SK-N-SH treated with all-trans-retinoic acid at 6 μM for 48 hours (cell line): ENCODE results near the gene PCF11.

Source experiments
- ATAC-seq: fragments of 200-7000 bp; cut with Tn5 transposase; 3 replicates; pipeline ENCODE4 v1.9.1; 2020; ENCODE audit warnings: mild to moderate bottlenecking, moderate library complexity
- BACH2 ChIP-seq: fragments of 250-450 bp; sonication (Bioruptor Pico); IDR thresholded peaks from 2 replicates; pipeline ENCODE4 v1.9.0; 2021; ENCODE audit warnings: mild to moderate bottlenecking, borderline replicate concordance
- ISL1 ChIP-seq: fragments of 250-450 bp; sonication (Bioruptor Pico); IDR thresholded peaks from 2 replicates; pipeline ENCODE4 v2.1.2; 2022; ENCODE audit warnings: mild to moderate bottlenecking, moderate library complexity
- TOX ChIP-seq: fragments of 250-450 bp; sonication (Bioruptor Pico); IDR thresholded peaks from 2 replicates; pipeline ENCODE4 v1.8.0; 2021; ENCODE audit warnings: mild to moderate bottlenecking, moderate library complexity, borderline replicate concordance
- ZC3H10 ChIP-seq: fragments of 250-450 bp; sonication (Bioruptor Pico); IDR thresholded peaks from 2 replicates; pipeline ENCODE4 v1.5.1; 2021; ENCODE audit warnings: mild to moderate bottlenecking, moderate library complexity
- ZNF565 ChIP-seq: fragments of 450-650 bp; formaldehyde crosslinking; conservative IDR thresholded peaks from 2 replicates; pipeline ENCODE4 v1.5.0; 2020; ENCODE audit warnings: low read depth, mild to moderate bottlenecking, moderate library complexity
- ZNF70 ChIP-seq: fragments of 450-650 bp; formaldehyde crosslinking; IDR thresholded peaks from 2 replicates; pipeline ENCODE4 v1.5.0; 2020; ENCODE audit warnings: mild to moderate bottlenecking, moderate library complexity
- ZNF8 ChIP-seq: fragments of 450-650 bp; formaldehyde crosslinking; IDR thresholded peaks from 2 replicates; pipeline ENCODE4 v1.5.0; 2020; ENCODE audit warnings: mild to moderate bottlenecking, moderate library complexity
- TF ChIP-seq, protein P1 (sequence below): fragments of 250-450 bp; sonication (Bioruptor Pico); IDR thresholded peaks from 2 replicates; pipeline ENCODE4 v1.5.0; 2020; ENCODE audit warnings: mild to moderate bottlenecking, moderate library complexity
- TF ChIP-seq, protein P2 (sequence below): fragments of 250-450 bp; sonication (Bioruptor Pico); IDR thresholded peaks from 2 replicates; pipeline ENCODE4 v1.8.0; 2020; ENCODE audit warnings: mild to moderate bottlenecking, moderate library complexity, borderline replicate concordance
- TF ChIP-seq, protein P3 (sequence below): fragments of 250-450 bp; sonication (Bioruptor Pico); IDR thresholded peaks from 2 replicates; pipeline ENCODE4 v1.5.1; 2021; ENCODE audit warnings: mild to moderate bottlenecking, moderate library complexity
- TF ChIP-seq, protein P4 (sequence below): fragments of 250-450 bp; sonication (Bioruptor Pico); IDR thresholded peaks from 2 replicates; pipeline ENCODE4 v1.5.1; 2020; ENCODE audit warnings: low read depth, mild to moderate bottlenecking, moderate library complexity

The PCF11 gene

DNA sequence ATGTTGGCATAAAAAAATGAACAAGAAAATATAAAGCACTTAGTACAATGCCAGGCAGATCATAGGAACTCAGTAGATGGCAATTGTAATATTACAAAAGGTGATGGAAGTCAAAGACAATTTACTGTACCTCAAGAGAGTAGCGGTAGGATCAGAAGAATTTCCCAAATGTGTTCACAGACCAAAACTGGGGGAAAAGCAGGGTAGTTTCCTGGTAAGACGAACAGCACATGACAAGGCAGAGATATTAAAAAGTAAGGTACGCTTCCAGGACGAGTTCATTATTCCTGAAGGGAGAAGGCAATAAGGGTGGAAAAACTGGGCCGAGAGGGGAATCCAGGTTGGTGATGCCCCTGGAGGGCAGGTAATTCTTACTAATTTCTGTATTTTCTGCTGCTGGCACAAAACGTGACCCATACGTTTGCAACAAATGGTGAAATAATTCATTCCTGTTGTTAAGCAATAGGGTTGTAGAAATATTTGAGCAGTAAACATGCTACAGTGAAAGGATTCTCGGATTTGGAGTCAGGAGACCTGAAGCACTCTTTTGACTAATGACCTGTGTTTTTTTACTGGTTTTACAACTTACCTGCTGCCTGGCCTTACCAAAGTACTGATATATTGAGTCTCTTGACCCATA is 35.8 kb downstream of the PCF11 start (continued):
- TF ChIP-seq, protein P1, sequence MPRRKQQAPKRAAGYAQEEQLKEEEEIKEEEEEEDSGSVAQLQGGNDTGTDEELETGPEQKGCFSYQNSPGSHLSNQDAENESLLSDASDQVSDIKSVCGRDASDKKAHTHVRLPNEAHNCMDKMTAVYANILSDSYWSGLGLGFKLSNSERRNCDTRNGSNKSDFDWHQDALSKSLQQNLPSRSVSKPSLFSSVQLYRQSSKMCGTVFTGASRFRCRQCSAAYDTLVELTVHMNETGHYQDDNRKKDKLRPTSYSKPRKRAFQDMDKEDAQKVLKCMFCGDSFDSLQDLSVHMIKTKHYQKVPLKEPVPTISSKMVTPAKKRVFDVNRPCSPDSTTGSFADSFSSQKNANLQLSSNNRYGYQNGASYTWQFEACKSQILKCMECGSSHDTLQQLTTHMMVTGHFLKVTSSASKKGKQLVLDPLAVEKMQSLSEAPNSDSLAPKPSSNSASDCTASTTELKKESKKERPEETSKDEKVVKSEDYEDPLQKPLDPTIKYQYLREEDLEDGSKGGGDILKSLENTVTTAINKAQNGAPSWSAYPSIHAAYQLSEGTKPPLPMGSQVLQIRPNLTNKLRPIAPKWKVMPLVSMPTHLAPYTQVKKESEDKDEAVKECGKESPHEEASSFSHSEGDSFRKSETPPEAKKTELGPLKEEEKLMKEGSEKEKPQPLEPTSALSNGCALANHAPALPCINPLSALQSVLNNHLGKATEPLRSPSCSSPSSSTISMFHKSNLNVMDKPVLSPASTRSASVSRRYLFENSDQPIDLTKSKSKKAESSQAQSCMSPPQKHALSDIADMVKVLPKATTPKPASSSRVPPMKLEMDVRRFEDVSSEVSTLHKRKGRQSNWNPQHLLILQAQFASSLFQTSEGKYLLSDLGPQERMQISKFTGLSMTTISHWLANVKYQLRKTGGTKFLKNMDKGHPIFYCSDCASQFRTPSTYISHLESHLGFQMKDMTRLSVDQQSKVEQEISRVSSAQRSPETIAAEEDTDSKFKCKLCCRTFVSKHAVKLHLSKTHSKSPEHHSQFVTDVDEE (CRISPR knock-in tag), result no peak
- TF ChIP-seq ISL1 (CRISPR knock-in tag) (no peak), ZNF8 (CRISPR knock-in tag) (no peak)

DNA sequence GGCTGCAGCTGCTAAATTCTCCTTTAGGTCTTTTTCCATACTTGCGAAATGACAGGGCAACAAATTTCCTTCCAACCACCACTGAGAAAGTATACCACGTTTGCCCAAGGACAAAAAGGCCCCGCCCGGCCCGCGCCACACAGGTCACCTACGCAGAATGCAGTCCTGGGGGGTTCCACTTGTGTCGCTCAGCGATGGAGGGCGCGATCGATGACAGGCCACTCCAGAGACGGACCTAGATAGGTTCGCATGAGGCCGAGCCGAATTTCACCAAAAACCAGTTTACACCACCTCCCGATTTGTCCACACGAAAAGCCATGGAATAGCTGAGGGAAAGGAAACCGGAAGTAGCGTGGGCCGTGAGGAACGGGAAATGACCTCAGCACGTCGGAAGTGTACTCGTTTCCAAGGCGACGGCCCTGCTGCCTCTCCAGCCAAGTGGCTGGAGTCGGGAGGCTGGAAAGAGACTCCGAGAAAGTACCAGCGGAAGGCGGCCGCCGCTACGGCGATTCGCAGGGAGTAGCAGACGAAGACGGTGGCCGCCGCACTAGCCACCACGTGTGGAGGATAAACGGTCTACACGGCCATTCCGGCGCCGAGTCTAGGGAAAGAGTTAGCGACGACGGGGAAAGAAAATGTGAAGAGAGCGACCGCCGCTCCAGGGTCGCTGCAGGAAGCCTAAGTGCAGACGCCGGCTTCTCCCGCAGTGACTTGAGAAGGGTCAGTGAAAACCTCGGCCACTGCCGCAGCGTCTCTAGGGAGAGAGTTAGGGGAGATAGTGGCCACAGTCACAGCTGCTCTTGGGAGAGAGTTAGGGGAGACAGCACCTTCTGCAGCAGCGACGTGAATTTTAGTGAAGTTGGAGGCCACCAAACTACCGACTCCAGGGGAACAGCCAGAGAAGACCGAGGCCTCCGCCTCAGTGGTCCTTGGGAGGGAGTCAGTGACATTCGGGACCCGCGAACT is 36.7 kb downstream of the PCF11 start, which contains the start of gene ANKRD42:
Gene ANKRD42 (plus strand): TSS at position 398 of the 966 bp plus-strand sequence. CDS start 959 bp downstream, outside the sequence.
- no peak for TF ChIP-seq BACH2 (CRISPR knock-in tag)
- TF ChIP-seq, protein P2, sequence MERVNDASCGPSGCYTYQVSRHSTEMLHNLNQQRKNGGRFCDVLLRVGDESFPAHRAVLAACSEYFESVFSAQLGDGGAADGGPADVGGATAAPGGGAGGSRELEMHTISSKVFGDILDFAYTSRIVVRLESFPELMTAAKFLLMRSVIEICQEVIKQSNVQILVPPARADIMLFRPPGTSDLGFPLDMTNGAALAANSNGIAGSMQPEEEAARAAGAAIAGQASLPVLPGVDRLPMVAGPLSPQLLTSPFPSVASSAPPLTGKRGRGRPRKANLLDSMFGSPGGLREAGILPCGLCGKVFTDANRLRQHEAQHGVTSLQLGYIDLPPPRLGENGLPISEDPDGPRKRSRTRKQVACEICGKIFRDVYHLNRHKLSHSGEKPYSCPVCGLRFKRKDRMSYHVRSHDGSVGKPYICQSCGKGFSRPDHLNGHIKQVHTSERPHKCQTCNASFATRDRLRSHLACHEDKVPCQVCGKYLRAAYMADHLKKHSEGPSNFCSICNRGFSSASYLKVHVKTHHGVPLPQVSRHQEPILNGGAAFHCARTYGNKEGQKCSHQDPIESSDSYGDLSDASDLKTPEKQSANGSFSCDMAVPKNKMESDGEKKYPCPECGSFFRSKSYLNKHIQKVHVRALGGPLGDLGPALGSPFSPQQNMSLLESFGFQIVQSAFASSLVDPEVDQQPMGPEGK (CRISPR knock-in tag), result 0 out of 2 replicates have a peak, but pooled peaks have one; percentile 54
- ATAC-seq, result peak; percentile 91

DNA sequence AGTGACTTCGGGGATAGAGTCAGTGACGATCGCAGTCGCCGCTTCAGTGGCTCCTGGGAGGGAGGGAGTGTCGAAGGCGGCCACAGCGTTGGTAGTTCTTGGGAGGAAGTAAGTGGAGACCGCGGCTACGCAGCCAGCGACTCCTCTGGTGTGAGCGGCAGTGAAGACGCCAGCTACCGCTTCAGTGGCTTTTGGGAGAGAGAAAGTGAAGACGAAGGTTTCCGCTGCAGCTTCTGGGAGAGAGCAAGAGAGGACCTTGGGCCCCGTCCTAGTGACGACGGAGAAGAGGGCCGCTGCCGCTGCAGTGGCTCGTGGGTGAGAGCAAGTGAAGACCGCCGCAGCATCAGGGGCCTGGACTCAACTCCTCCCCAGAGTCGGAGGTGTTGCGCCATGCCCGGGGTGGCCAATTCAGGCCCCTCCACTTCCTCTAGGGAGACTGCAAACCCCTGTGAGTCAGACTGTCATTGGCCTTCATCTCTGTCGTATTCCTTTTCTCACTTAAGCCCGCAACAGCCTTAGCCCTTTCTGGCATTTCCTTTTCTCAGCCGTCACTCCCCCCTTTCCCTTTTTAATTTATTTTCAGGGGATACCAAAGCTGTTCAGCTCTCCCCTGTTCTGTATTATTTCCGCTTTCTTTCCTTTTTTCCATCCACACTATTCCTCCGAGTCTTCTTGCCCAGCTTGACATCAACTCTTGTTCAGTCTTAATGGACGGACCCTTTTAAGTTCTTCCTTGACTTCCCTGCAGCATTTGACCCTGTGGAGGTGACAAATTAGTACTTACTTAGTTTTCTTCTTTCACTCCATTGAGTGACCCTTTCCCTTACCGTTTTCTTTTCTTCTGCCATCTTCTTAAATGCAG is 37.6 kb downstream of the PCF11 start:
- ATAC-seq, result peak; percentile 74
- TF ChIP-seq ZC3H10 (no peak), ZNF70 (CRISPR knock-in tag) (no peak), ISL1 (CRISPR knock-in tag) (no peak), TOX (CRISPR knock-in tag) (no peak), ZNF565 (CRISPR knock-in tag) (no peak)
- TF ChIP-seq, protein P3, sequence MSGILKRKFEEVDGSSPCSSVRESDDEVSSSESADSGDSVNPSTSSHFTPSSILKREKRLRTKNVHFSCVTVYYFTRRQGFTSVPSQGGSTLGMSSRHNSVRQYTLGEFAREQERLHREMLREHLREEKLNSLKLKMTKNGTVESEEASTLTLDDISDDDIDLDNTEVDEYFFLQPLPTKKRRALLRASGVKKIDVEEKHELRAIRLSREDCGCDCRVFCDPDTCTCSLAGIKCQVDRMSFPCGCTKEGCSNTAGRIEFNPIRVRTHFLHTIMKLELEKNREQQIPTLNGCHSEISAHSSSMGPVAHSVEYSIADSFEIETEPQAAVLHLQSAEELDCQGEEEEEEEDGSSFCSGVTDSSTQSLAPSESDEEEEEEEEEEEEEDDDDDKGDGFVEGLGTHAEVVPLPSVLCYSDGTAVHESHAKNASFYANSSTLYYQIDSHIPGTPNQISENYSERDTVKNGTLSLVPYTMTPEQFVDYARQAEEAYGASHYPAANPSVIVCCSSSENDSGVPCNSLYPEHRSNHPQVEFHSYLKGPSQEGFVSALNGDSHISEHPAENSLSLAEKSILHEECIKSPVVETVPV, result no peak
- TF ChIP-seq, protein P1 (CRISPR knock-in tag), result no peak
- TF ChIP-seq, protein P4, sequence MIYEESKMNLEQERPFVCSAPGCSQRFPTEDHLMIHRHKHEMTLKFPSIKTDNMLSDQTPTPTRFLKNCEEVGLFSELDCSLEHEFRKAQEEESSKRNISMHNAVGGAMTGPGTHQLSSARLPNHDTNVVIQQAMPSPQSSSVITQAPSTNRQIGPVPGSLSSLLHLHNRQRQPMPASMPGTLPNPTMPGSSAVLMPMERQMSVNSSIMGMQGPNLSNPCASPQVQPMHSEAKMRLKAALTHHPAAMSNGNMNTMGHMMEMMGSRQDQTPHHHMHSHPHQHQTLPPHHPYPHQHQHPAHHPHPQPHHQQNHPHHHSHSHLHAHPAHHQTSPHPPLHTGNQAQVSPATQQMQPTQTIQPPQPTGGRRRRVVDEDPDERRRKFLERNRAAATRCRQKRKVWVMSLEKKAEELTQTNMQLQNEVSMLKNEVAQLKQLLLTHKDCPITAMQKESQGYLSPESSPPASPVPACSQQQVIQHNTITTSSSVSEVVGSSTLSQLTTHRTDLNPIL (CRISPR knock-in tag), result no peak
- TF ChIP-seq, protein P2 (CRISPR knock-in tag), result no peak
